LNCAP (cell line): ENCODE data around the gene CPNE7.

Source experiments
- TF ChIP-seq, protein P1 (sequence below): fragments of 450-650 bp; IDR thresholded peaks from 2 replicates; pipeline ENCODE4 v1.5.1; 2017; ENCODE audit warnings: mild to moderate bottlenecking

Gene CPNE7

DNA sequence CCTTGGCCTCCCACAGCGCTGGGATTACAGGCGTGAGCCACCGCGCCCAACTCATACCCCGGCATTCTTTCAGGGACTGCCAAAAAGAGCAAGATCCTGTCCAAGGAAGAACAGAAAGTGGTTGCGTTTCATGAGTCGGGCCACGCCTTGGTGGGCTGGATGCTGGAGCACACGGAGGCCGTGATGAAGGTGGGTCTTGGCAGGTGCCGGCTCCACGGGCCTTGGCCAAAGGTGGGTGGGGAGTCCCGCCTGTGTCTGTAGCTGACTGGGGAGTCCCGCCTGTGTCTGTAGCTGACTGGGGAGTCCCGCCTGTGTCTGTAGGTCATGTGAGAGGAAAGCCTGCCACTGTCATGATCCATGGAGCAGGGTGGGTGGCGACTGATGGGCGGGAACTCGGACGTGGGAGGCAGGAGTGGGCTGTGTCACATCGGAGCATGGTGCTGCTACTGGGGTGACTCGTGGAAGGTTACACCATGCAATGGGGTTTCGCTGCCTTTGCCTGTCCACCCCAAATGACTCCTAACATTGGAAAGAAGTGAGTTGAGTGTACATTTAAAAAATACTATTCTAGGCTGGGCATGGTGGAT is 25.0 kb upstream of the CPNE7 start:
- TF ChIP-seq, protein P1, sequence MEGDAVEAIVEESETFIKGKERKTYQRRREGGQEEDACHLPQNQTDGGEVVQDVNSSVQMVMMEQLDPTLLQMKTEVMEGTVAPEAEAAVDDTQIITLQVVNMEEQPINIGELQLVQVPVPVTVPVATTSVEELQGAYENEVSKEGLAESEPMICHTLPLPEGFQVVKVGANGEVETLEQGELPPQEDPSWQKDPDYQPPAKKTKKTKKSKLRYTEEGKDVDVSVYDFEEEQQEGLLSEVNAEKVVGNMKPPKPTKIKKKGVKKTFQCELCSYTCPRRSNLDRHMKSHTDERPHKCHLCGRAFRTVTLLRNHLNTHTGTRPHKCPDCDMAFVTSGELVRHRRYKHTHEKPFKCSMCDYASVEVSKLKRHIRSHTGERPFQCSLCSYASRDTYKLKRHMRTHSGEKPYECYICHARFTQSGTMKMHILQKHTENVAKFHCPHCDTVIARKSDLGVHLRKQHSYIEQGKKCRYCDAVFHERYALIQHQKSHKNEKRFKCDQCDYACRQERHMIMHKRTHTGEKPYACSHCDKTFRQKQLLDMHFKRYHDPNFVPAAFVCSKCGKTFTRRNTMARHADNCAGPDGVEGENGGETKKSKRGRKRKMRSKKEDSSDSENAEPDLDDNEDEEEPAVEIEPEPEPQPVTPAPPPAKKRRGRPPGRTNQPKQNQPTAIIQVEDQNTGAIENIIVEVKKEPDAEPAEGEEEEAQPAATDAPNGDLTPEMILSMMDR, result no peak

DNA sequence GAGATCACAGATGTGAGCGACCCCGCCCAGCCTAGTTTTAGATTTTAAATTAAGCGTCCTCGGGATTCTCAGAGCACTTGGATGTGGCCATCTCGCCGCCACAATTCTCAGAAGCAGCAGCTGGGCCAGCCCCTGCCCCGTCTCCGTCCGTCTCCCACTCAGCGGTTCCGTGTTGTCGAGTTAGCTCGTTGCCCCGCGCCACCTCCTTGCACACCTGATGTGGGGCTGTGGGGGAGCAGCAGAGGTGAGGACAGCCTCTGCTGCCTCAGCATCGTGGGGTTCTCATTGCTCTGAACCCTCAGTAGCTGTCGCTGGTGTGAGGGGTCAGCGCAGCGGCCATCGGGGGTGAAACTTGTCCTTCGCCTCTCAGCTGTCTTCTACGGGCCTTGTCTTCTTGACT is 23.2 kb upstream of the CPNE7 start:
- TF ChIP-seq, protein P1, result no peak

DNA sequence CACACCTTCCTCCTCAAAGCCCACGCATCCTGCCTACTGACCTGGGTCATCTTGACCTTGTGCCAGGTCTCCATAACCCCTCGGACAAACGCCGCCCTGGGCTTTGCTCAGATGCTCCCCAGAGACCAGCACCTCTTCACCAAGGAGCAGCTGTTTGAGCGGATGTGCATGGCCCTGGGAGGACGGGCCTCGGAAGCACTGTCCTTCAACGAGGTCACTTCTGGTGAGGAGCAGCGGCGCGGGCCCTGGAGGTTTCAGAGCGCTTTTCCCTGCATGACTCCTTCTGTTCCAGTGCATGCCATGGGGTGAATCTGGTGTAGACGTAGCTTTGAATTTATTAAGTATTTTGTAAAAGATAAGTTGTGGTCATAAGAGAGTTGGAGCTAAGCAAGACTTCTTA is 22.6 kb upstream of the CPNE7 start:
- TF ChIP-seq, protein P1, result no peak

DNA sequence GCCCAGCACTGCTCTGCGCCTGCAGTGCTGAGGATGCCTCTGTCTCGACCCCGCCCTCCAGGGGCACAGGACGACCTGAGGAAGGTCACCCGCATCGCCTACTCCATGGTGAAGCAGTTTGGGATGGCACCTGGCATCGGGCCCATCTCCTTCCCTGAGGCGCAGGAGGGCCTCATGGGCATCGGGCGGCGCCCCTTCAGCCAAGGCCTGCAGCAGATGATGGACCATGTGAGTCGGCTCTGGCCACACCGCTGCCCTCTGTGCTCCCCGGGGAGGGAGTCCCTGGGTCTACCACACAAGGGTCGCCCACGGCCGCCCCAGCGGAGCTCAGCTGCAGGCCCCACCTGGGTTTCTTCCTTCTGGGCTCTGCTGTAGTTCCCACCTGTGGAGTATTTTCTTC is 21.8 kb upstream of the CPNE7 start:
- TF ChIP-seq, protein P1, result no peak

DNA sequence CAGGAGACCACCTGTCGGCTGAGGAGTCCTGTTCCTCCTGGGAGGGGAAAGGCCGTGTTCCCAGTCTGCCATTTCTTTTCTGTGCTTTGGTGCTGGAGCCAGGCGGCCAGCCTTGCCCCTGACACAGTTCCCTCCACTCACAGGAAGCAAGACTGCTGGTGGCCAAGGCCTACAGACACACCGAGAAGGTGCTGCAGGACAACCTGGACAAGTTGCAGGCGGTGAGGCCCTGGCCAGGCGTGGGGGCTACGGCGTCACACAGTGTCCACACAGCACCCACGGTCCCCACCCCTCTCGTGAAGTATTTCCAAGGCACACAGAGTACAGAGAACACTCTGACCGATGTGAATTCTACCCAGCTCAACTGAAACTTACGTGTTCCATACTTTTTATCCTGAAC is 21.2 kb upstream of the CPNE7 start:
- TF ChIP-seq, protein P1, result no peak

DNA sequence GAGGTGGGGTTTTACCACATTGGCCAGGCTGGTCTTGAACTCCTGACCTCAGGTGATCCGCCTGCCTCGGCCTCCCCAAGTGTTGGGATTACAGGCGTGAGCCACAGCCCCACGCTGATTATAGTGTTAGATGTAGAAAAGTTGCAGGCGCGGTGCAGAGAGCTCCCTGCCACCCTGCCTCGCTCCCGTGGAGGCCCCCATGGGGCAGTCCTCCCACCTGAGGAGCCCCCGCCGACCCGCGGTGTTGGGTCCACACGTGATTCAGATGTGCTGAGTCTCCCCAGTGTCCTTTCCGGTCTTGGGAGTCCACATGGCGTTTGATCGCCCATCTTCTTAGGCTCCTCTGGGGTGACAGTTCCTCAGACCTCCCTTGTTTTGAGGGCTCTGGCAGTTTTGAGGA is 20.3 kb upstream of the CPNE7 start:
- TF ChIP-seq, protein P1, result no peak

DNA sequence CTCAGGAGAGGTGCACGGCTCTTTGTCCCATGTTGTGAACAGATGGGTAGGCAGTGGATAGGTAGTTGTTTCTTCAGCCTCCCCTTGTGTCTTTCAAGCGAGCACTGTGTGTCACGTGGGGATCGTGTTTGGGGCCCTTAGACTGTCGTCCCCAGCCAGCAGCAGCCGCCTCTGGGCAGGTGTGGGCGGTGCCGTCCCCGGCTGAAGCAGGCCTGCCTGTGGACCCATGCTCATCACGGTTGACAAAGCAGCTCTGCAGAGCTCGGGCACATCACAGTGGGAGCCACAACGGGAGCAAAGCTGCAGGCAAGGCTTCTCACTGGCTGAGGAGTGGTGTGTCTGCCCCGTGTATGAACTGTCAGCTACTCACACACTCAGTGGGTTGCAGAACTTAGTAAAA is 19.8 kb upstream of the CPNE7 start:
- TF ChIP-seq, protein P1, result no peak
